NOMO-1 treated with DMSO at 0.1 percent for 48 hours (cell line): ENCODE measurements around the gene GFOD2.
"Not testable (repeated sequence)": the region's sequence is repeated elsewhere in the genome, so short reads cannot be mapped to it uniquely, and the experiment has no call there.

Experiments
- DNase-seq: peaks from one replicate; lab custom pipeline; 2025; ENCODE audit not compliant: unreplicated experiment; lab: John Stamatoyannopoulos, UW

Gene GFOD2

GRCh38 chr16:67719048-67719777 lies at the start of gene GFOD2:
Gene GFOD2 (minus strand): TSS chr16:67719316. CDS start chr16:67685715, 33,601 bp downstream.
- peak; percentile 87 for DNase-seq

GRCh38 chr16:67767953-67768352 lies 48.8 kb upstream of the GFOD2 start:
- DNase-seq = no peak

GRCh38 chr16:67766291-67766690 lies 47.2 kb upstream of the GFOD2 start:
- no peak for DNase-seq

DNA sequence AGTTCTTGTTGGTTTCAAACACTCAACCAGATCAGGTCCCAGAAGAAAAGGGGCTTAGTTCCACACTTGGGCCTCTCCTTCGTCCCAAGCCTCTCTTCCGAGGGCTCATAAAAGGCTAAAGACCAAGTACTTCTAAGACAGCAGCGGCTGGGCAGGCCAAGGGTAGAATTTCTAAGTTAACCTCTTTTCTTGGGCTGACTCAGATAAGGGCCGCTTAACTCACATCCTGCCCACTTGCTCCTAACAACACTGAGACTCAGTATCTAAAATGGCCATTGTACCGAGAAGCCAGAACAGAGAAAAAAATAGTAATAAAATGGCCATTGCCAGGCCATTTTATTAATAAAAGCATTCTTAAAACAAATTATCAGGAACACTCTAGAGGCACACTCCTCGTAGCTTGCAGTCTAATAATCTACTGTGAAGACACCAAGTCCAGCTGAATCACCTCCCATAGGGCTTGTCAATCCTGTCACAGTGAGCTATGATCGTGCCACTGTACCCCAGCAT lies 45.1 kb upstream of the GFOD2 start:
- DNase-seq = no peak

DNA sequence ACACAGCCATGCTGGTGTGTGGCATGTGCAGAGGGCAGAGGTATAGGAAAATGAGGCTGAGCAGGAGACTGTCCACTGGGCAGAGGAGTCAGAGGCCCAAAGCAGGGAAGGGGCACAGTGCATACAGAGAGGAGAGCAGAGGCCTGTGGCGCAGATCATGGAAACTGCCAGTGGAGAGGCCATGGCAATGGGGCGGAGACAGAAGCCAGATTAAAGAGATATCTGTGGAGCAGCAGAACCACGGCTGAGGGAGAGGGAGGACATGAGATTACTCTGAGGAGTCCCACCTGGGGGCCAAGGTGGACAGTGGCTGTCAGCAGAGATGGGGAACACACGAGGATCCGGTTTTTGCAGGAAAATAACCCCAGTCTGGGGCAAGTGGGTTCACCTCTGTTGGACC lies 44.0 kb upstream of the GFOD2 start:
- DNase-seq = no peak

DNA sequence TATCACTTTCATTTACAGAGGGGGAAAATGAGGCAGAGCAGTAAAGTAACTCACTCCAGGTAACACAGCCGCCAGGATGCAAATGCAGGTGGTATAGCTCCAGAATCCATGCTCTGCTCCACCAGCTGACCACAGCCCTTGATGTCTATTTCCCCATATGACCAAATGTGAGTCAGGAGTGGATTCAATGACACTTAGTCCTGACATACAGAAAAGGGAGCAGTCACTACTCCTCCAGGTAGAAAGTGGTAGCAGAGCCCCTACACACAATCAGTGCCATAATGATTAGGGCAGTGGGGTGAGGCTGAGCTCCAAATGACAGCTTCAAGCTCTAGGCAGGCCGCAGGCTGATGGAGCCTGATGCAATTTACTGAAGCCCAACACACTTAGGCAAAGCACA lies 43.3 kb upstream of the GFOD2 start:
- no peak for DNase-seq

- DNase-seq = no peak
Measured at GRCh38 chr16:67761924-67762323, 42.8 kb upstream of the GFOD2 start.

DNA sequence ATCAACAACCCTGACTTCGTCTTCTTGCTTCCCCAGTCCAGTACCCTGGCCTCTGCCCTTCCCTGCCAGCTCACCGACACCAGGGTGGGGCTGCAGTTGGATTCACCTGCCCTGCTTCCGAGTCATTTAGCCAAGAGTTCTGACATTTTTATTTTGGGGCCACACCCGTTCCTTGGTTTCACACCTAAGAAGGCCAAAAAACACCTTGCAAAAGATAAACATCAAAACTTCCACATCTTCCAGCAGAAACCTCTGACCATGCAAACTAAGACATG lies 41.8 kb upstream of the GFOD2 start:
- no peak for DNase-seq

- DNase-seq = no peak
Measured at GRCh38 chr16:67760206-67760955, 41.3 kb upstream of the GFOD2 start.

DNA sequence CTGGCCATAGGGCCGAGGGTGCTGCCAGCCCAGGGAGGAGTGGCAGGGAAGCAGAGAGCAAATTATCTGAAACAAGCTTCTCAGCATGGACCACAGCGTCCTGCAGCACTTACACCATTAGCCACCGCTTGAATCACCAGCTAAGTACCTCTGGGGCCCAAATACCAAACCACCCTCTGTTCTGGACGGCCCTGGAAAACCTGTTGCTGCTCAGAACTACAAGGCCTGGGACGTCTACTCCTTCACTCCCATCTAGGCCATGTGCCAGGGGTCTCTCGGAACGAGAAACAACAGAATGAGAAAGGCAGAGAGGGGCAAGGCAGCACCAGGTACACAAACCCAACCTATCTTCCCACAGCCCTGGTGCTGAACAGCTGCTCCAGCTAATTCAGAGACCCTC lies 39.9 kb upstream of the GFOD2 start:
- no peak for DNase-seq

DNA sequence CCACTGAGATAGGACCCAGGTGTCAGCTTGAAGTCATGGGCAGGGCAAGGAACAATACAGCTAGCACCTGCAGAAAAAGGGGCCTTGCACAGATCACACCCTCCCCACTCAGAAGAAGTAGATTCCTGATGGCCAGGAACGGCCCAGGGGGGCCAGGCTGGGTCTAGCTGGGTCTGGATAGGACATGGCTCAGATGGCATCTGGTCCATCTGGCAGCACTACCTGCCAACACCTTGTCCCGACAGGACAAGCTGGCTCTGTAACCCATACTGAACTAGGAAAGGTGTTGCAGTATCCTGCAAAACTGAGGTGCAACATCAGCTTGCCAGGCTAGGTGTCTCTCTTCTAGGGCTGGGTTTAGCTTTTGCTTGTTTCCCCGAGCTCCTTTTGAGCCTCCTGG lies 38.9 kb upstream of the GFOD2 start:
- no peak for DNase-seq

DNA sequence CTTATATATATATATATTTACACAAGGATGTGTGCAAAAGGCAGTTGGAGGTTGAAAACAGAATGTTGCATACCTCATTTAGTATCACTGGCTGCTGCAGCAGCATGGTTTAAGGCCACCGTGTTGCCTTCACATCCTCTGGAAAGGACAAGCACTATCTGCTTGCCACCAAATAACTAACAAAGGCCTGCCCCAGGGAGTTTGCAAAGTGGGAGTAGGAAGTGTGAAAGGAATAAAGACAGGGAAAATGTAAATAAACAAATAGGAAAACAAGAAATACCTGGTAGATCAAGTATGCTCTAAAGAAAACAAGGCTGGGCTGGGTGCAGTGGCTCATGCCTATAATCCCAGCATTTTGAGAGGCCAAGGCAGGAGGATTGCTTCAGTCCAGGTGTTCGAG lies 33.5 kb upstream of the GFOD2 start:
- DNase-seq = no peak

GRCh38 chr16:67751331-67751730 lies 32.2 kb upstream of the GFOD2 start:
- not testable (repeated sequence) for DNase-seq

GRCh38 chr16:67750466-67750865 lies 31.4 kb upstream of the GFOD2 start:
- DNase-seq = no peak

DNA sequence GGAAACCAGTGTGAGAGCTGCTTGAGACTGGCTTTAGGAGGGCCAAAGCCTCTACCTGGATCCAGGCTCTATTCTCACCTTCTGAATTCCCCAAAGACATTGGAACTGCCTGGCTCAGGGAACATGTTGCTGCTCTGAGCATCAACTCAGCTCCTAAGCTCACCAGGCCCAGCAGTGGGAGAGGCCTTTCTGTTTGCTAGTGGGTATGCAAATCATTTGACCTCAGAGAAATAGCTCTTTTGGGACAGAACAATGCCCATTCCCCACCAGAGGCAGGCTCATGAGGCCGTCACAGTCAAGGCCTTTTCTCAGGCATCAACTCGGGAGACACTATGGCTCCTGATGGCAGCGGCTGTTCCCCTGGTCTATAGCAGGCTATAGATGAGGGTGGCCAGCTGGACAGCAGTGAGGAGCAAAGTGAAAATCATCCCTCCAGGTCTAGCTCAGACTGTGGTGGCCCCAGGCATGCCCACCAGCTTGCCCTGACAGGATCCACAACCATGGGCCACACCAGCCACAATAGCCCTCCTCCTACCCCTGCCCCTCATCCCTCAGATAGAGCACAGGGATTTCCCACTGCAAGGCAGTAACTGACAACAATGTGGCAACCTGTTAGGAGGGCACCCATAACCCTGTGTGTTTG lies 30.4 kb upstream of the GFOD2 start:
- no peak for DNase-seq

- no peak for DNase-seq
Measured at GRCh38 chr16:67748834-67749233, 29.7 kb upstream of the GFOD2 start.

DNA sequence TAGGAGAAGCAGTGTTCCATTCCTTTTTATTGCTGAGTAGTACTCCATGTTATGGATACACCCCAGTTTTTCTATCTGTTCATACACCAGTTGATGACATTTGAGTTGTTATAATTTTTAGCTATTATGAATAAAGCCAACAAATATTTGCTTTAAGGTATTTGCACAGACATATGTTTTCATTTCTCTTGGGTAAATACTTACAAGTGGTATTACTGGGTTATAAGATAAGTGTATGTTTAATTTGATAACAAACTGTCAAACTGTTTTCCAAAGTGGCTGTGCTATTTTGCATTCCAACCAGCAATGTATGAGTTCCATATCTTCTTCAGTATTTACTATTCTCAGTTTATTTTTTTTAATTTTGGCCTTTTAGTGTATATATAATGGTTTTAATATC lies 27.7 kb upstream of the GFOD2 start:
- no peak for DNase-seq

- DNase-seq = no peak
Measured at GRCh38 chr16:67741118-67741517, 22.0 kb upstream of the GFOD2 start.

GRCh38 chr16:67740391-67740790 lies 21.3 kb upstream of the GFOD2 start:
- no peak for DNase-seq

DNA sequence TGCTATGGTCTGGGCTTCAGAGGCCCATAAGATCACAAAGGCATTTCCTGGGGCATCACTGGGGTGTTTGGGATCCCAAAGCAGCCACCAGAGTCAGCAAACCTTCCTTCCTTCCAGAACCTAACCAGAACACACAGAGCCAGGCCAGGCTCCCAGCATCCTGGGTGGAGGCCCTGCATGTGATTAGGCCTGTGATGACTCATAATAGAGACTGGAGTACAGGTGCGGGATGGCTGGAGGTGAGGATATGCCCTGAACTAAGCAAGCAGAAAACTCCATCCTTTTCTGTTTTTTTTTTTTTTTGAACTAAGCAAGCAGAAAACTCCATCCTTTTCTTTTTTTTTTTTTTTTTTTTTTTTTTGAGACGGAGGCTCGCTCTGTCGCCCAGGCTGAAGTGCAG lies 17.7 kb upstream of the GFOD2 start:
- no peak for DNase-seq

GRCh38 chr16:67734731-67735201 lies 15.7 kb upstream of the GFOD2 start:
- DNase-seq = no peak
